Calu3 (cell line): ENCODE measurements around the gene NLGN2. TPM values are rescaled to one million over a fixed set of nuclear protein-coding genes. Genes with fewer than 3 reads are reported as not detected.
"Not testable (repeated sequence)": the region's sequence is repeated elsewhere in the genome, so short reads cannot be mapped to it uniquely, and the experiment has no call there.

Experiments used
- Bru-seq: library from RNA; stranded (reverse); fragments of 400-500 nt; gene quantifications from one replicate; lab custom pipeline; 2021; lab: Mats Ljungman, UMichigan
- BruChase-seq, 2 experiments: library from RNA; stranded (reverse); fragments of 400-500 nt; gene quantifications; one replicate each; lab custom pipeline; 2021; lab: Mats Ljungman, UMichigan
- BruUV-seq: library from RNA; stranded (reverse); fragments of 400-500 nt; replicated peaks from 2 replicates; lab custom pipeline; 2021; lab: Mats Ljungman, UMichigan
- CTCF ChIA-PET: fragments of 300-600 bp; sonication (Branson Sonifier 250); formaldehyde crosslinking; loops from one replicate; lab custom pipeline; 2022; ENCODE audit warnings: antibody characterized with exemption; lab: Charles Lee
- DNase-seq: peaks from one replicate; pipeline ENCODE4 v3.0.0; 2022
- H3K27ac Mint-ChIP-seq: one replicate; pipeline ENCODE4 v1.8.0; 2022; ENCODE audit warnings: mixed read lengths; ENCODE audit not compliant: unreplicated experiment
- H3K27me3 Mint-ChIP-seq: one replicate; pipeline ENCODE4 v1.8.0; 2022; ENCODE audit warnings: mixed read lengths; ENCODE audit not compliant: unreplicated experiment
- H3K36me3 Mint-ChIP-seq: one replicate; pipeline ENCODE4 v1.8.0; 2022; ENCODE audit warnings: mild to moderate bottlenecking, moderate library complexity, mixed read lengths; ENCODE audit not compliant: insufficient read depth, unreplicated experiment
- H3K4me1 Mint-ChIP-seq: one replicate; pipeline ENCODE4 v1.8.0; 2022; ENCODE audit warnings: mild to moderate bottlenecking, low read depth, mixed read lengths; ENCODE audit not compliant: unreplicated experiment
- H3K4me3 Mint-ChIP-seq: one replicate; pipeline ENCODE4 v1.8.0; 2022; ENCODE audit warnings: mild to moderate bottlenecking, low read depth, moderate library complexity, mixed read lengths; ENCODE audit not compliant: unreplicated experiment
- H3K9me3 Mint-ChIP-seq: one replicate; pipeline ENCODE4 v1.8.0; 2022; ENCODE audit warnings: low read depth, mixed read lengths; ENCODE audit not compliant: unreplicated experiment
- CTCF ChIP-seq: fragments of 200-600 bp; IDR thresholded peaks from one replicate; pipeline ENCODE4 v1.8.0; 2022; ENCODE audit warnings: antibody characterized with exemption; ENCODE audit not compliant: unreplicated experiment
- intact Hi-C: fragments of 100-400 bp; cut with micrococcal nuclease; formaldehyde crosslinking; loops from one replicate; pipeline ENCODE4 v1.10.0; 2022; ENCODE audit not compliant: unreplicated experiment
- long read RNA-seq: library from polyadenylated mRNA; stranded (forward); transcript quantifications from one replicate; pipeline ENCODE4 v2.0.0, GENCODE V29; 2022
- total RNA-seq: library from RNA; stranded (reverse); gene quantifications from 2 replicates; pipeline ENCODE4 v1.2.3, GENCODE V29; 2022

NLGN2 gene
- total RNA-seq (13.9 and 14.6 TPM in 2 replicates), Bru-seq, nascent RNA (percentile 37 among the genes with signal in this experiment), BruChase-seq, experiment 1, labeled RNA remaining after a 6-hour chase (percentile 69 among the genes with signal in this experiment), BruChase-seq, experiment 2, labeled RNA remaining after a 2-hour chase (percentile 57 among the genes with signal in this experiment)
- long read RNA-seq, partial matches to known transcripts, result 0 of 3 reads
- long read RNA-seq, other reads (novel, unspliced or antisense), result 3 of 3 reads

- intact Hi-C loops, result no loop called here
- TF ChIP-seq CTCF, result no peak
- Mint-ChIP-seq H3K27me3 (peaks cover 17% of the 10 kb centered on the region), H3K9me3 (no peaks in the 10 kb centered on the region), H3K36me3 (peaks cover 33% of the 10 kb centered on the region), H3K4me3 (no peak within 1 kb of the TSS), H3K27ac (peak within 1 kb of the TSS; percentile 50), H3K4me1 (peaks cover 9% of the 10 kb centered on the region)
- no peak for DNase-seq
- no TSS peak for BruUV-seq
- CTCF ChIA-PET, result interaction anchor here (0.7 kb wide), 1 partner anchor 102 kb away, joined by 3 read pairs; no protein-coding TSS in a partner anchor
These were observed at the start of gene NLGN2 for GRCh38 chr17:7407485-7408251. NLGN2 (plus strand) TSS chr17:7407845; CDS start chr17:7408256, 411 bp downstream.

- no peaks in the 10 kb centered on the region for H3K36me3 Mint-ChIP-seq
- no peaks in the 10 kb centered on the region for H3K9me3 Mint-ChIP-seq
- H3K27me3 Mint-ChIP-seq, result no peaks in the 10 kb centered on the region
- H3K4me1 Mint-ChIP-seq, result no peaks in the 10 kb centered on the region
- no peak for TF ChIP-seq CTCF
- H3K4me3 Mint-ChIP-seq, result no peak overlapping the region
- intact Hi-C loops, result no loop called here
- BruUV-seq, result no TSS peak
- H3K27ac Mint-ChIP-seq, result no peak overlapping the region
- CTCF ChIA-PET, result no interaction called here
- DNase-seq, result no peak
These were observed 45.7 kb upstream of the NLGN2 start for GRCh38 chr17:7361906-7362305.

GRCh38 chr17:7363311-7363710 is 44.3 kb upstream of the NLGN2 start:
- CTCF ChIA-PET, result interaction anchor here (0.7 kb wide), 1 partner anchor 93 kb away, joined by 6 read pairs; no protein-coding TSS in a partner anchor
- no peak for DNase-seq
- Mint-ChIP-seq H3K9me3 (no peaks in the 10 kb centered on the region), H3K36me3 (no peaks in the 10 kb centered on the region), H3K27me3 (no peaks in the 10 kb centered on the region), H3K27ac (no peak overlapping the region), H3K4me1 (no peaks in the 10 kb centered on the region), H3K4me3 (no peak overlapping the region)
- BruUV-seq, result no TSS peak
- intact Hi-C loops, result no loop called here
- no peak for TF ChIP-seq CTCF

- H3K36me3 Mint-ChIP-seq, H3K27ac Mint-ChIP-seq, H3K4me1 Mint-ChIP-seq, DNase-seq, BruUV-seq, H3K9me3 Mint-ChIP-seq, intact Hi-C loops, H3K4me3 Mint-ChIP-seq: not testable (repeated sequence)
- peaks cover 13% of the 10 kb centered on the region for H3K27me3 Mint-ChIP-seq
- CTCF ChIA-PET, result interaction anchor here (0.6 kb wide), 1 partner anchor 69 kb away, joined by 3 read pairs; no protein-coding TSS in a partner anchor
These were observed 41.7 kb upstream of the NLGN2 start for GRCh38 chr17:7365963-7366362.
